ENCODE data around the gene DNM1. TPM values are rescaled to one million over a fixed set of nuclear protein-coding genes. Genes with fewer than 3 reads are reported as not detected.

DNM1 gene
- total and polyA plus RNA-seq, 2 experiments from 2014 or later, result 24.3 to 42.3 TPM

GRCh38 chr9:128208946-128209669 lies 5.9 kb downstream of the DNM1 start:
- Histone ChIP-seq H3K4me1 (ENCODE audit: low read depth) (no peaks in the 10 kb centered on the region), H3K9me3 (ENCODE audit: low read depth) (no peaks in the 10 kb centered on the region), H3K27me3 (no peaks in the 10 kb centered on the region), H3K27ac (no peak overlapping the region), H3K36me3 (no peaks in the 10 kb centered on the region), H3K4me3 (no peak overlapping the region)
- TF ChIP-seq CTCF (IDR thresholded peaks at IDR 0.05; ENCODE audit: low read depth, low read length), result no peak
- DNase-seq (ENCODE audit: low read depth in 1 of 2, low spot score in 1 of 2), result no peak

DNA sequence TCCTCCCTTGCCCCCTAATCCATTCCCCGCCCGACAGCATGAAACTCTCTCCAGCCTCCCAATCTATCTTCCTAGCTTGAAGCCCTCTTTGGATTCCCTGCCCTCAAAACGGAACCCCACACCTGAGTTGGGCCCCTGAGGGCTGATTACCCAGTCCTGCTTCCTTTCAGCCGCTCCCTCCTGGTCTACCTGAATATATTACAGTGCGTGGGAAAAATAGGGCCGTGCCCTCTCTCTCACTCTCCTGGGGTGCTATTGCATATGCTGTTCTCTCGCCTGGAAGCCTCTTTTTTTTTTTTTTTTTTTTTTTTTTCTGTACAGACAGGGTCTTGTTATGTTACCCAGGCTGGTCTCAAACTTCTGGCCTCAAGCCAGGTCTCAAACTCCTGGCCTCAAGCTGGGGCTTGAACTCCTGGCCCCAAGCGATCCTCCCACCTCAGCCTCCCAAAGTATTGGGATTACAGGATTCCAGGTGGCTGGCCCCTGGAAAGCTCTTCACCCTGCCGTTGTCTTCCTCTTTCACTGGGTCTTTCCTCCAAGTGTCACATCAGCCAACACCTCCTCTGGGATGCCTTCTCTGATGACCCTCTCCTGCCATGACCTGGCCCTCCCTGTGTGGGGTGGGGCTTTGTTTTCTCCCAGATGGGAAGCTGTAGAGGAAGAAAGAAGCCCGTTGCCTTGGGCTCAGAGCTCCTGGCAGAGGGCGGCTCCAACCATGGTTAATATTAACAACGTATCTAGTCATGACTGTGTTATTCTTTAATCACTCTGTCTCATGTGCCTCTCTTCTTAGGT lies 8.2 kb downstream of the DNM1 start:
- TF ChIP-seq CTCF (IDR thresholded peaks at IDR 0.05; ENCODE audit: low read depth, low read length), result no peak
- no peaks in the 10 kb centered on the region for H3K27me3 ChIP-seq
- no peaks in the 10 kb centered on the region for H3K9me3 ChIP-seq (ENCODE audit: low read depth)
- H3K36me3 ChIP-seq, result no peaks in the 10 kb centered on the region
- no peak overlapping the region for H3K4me3 ChIP-seq
- no peak for DNase-seq (ENCODE audit: low read depth in 1 of 2, low spot score in 1 of 2)
- no peak overlapping the region for H3K27ac ChIP-seq
- no peaks in the 10 kb centered on the region for H3K4me1 ChIP-seq (ENCODE audit: low read depth)

- Histone ChIP-seq H3K27me3 (no peaks in the 10 kb centered on the region), H3K4me1 (ENCODE audit: low read depth) (no peaks in the 10 kb centered on the region), H3K9me3 (ENCODE audit: low read depth) (no peaks in the 10 kb centered on the region), H3K4me3 (no peak overlapping the region), H3K36me3 (no peaks in the 10 kb centered on the region), H3K27ac (no peak overlapping the region)
- no peak for TF ChIP-seq CTCF (IDR thresholded peaks at IDR 0.05; ENCODE audit: low read depth, low read length)
- DNase-seq (ENCODE audit: low read depth in 1 of 2, low spot score in 1 of 2), result no peak
These were observed 8.8 kb downstream of the DNM1 start for GRCh38 chr9:128211981-128212281.

DNA sequence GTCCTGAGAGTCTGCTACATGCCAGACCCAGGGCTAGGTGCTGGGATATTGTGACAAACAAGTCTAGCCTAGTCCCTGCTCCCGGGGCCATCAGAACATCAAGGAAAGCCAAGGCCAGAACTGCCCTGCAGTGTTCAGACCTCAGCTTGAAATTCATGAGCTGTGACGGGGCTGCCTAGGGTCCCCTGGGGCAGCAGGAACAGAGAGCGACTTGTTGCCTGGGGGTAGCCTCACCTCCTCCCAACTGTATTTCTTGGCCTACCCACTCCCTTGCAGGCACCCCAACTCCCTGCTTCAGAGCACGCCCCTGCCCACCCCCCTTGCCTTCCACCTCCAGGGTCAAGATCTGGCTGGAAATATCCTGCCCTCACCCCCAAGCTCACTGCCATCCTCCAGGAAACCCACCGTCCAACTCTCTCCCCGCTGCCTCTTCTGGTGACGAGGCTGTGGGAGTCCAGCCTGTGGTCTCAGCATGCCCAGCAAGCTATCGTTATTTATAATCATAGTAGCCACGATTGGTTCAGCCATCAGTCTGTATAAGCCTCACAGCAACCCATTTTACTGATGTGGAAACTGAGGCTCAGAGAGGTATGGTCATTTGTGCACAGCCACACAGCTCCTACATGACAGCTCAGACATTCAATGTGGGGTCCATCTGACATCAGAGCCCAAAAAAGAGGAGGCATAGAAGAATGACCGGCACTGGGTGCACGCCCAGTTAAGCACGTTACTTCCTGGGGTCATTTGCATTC lies 10.7 kb downstream of the DNM1 start:
- Histone ChIP-seq H3K27ac (no peak overlapping the region), H3K27me3 (no peaks in the 10 kb centered on the region), H3K4me1 (ENCODE audit: low read depth) (no peaks in the 10 kb centered on the region), H3K4me3 (no peak overlapping the region), H3K9me3 (ENCODE audit: low read depth) (no peaks in the 10 kb centered on the region), H3K36me3 (no peaks in the 10 kb centered on the region)
- DNase-seq (ENCODE audit: low read depth in 1 of 2, low spot score in 1 of 2), result no peak
- TF ChIP-seq CTCF (IDR thresholded peaks at IDR 0.05; ENCODE audit: low read depth, low read length), result no peak

GRCh38 chr9:128214571-128215490 lies 11.7 kb downstream of the DNM1 start:
- H3K4me3 ChIP-seq, result no peak overlapping the region
- no peaks in the 10 kb centered on the region for H3K4me1 ChIP-seq (ENCODE audit: low read depth)
- no peak overlapping the region for H3K27ac ChIP-seq
- H3K36me3 ChIP-seq, result no peaks in the 10 kb centered on the region
- no peak for TF ChIP-seq CTCF (IDR thresholded peaks at IDR 0.05; ENCODE audit: low read depth, low read length)
- H3K27me3 ChIP-seq, result no peaks in the 10 kb centered on the region
- DNase-seq (ENCODE audit: low read depth in 1 of 2, low spot score in 1 of 2), result no peak
- no peaks in the 10 kb centered on the region for H3K9me3 ChIP-seq (ENCODE audit: low read depth)
